NOMO-1 (cell line): ENCODE data around the gene SH3TC1.

ENCODE experiments used
- DNase-seq, 2 experiments: peaks; one replicate each; lab custom pipeline; 2025; ENCODE audit not compliant: unreplicated experiment in 2 of 2; lab: John Stamatoyannopoulos, UW

The SH3TC1 gene

DNA sequence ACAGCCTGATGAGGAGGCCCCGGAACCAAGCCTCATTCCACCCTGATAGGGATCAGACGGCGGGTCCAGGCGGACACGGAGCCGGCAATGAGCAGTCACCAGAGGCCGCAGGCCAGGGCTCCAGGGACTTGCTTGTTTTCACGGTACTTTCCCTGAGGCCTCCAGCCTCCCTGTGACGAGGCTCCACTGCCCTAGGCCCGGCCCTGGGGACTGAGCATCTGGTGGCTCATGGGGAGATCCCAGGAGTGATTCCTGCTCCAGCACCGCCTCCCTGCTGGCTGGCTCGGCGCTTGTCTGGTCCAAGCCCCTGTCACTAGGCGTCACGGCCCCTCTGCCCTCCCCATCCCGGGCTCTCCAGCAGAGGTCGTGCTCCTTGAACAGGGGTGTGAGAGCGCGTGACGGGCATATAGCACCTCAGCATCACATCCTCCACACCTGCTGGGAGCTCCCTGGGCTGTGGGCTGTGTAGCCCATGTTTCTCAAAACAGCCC, 84.6 kb downstream of the SH3TC1 start:
- DNase-seq: no peak

DNA sequence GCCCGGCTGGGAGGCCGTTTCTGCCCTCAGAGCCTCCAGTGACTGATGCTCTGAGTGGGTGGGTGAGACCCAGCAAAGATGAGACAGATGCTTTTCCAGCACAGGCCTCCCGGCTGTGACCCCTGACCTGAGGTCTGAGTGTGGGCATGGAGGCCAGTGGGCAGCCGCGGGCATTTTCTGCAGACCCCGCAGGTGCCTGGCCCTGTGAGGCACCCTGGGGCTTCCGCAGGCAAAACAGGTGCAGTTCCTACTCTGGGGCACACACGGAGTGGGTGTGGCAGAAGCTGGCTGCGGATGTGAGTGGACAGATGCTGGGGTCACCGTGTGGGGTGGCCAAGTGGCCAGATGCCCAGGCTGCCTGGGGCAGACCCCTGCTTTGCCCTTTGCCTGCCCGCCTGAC, 85.3 kb downstream of the SH3TC1 start:
- DNase-seq: no peak

DNA sequence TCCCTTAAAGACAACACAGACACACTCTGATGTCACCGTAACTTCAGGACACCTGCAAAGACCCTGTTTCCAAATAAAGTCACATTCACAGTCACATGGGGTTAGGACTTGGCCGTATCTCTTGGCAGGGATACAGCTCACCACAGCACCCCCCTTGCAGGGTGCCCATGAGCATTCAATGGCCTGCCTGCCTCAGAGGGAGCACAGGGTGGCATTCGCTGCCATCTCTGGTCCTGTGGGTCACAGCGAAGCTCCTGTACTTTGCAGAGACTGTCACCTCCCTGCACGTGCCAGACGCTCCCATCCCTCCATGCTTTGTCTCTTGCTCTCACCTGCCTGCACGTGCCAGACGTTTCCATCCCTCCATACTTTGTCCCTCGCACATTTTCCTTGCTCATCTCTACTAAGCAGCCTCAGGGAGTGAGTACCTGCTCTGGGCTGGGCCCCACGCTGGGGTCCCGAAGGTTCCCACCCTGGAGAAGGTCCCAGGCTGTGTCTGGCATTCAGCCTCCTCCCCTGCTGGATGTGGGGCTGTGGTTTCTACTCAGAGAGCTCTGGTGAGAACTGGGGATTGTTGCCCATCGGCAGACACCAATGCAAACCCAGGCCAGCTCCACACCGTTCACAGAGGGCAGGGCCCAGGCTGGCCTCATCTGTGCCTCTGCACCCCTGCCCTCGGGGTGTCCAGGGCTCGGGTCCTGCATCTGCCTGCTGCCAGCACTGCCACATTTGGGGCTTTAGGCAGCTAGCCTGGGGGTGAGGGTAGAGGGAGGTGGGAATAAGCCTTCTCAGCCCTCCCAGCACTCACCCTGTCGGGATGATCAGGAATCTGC, 86.3 kb downstream of the SH3TC1 start:
- DNase-seq: no peak

DNA sequence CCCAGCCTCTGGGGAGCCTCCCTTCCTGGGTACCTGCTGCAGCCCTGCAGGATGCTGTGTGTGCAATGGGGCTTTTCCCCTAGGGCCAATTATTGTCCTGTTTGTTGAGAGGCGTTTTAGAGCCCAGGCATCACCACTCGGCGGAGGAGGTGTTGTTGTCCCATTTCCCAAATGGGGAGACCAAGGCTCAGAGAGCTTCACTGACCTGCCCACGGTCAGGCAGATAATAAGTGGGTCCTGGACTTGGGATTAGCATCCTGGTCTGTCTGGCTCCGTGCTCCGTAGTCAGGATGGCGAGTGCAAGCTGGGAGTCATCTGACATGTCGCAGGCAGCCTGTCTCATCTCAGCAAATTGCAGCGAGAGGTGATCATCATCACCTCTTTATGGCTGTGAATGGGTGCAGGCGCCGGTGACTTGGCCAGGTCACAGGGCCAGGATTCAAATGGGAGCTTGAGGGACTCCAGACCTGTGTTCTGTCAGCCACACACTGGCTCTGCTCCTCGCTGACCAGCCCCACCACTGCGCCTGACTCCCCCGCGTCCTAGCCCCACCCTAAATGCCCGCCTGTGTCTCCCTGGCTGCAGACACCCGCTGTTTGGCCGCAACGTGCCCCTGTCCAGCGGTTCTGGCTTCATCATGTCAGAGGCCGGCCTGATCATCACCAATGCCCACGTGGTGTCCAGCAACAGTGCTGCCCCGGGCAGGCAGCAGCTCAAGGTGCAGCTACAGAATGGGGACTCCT, 87.1 kb downstream of the SH3TC1 start:
- no peak for DNase-seq

DNA sequence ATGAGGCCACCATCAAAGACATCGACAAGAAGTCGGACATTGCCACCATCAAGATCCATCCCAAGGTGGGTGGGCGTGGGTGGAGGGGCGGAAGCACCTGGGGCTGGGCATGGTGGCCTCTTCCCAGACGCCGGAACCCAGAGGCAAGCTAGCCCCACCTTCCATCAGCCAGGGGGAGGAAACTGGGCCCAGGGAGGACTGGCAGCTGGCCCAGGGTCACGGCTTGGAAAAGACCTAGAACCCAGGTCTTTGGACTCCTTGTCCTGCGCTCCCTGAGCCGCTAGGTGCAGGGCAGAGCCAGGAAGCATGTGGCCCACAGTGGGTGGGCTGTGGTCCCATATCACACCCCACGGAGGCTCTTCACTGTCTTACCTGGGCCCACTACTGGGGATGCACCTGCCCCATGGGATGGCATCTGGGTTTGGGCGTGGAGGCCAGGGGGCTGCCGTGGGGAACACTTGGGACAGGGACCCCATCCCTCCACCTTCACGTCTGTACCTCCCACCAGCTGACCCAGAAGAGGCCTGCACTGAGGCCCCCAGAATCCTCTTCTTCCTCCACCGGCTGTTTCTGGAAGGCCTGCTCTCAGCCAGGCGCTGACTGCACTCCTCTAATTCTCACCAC, 87.7 kb downstream of the SH3TC1 start:
- DNase-seq: no peak

DNA sequence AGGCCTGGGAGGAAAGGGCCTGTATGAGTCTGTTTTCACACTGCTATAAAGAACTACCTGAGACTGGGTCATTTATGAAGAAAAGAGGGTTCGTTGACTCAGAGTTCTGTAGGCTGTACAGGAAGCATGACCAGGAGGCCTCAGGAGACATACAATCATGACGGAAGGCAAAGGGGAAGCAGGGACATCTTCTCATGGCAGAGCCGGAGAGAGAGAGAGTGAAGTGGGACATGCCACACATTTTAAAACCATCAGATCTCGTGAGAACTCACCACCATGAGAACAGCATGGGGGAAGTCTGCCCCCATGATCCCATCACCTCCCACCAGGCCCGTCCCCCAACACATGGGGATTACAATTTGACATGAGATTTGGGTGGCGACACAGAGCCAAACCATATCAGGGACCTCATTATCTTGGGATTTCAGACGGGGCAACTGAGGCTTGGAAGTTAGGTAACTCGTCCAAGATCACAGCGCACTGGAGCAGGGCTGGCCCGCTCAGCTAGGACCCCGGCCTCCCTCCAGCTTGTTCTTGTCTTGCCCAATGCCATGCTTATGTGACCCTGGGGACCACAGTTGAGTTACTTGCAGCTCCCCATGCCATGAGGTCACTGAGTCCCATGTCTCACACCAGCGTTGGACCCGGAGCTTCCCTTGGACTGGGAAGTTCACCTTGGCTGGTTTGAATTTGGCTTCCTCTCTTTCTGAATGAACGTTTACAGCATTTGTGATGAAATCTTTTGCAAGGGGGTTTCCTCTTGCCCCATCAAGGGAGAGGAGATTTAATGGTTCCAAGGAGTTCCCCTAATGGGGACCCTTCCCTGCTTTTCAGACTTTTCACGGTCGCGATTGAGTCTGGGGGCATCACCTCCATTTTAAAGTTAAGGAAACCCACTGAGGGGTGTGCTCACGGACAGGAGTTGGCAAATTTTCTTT, 88.5 kb downstream of the SH3TC1 start:
- DNase-seq: no peak

DNA sequence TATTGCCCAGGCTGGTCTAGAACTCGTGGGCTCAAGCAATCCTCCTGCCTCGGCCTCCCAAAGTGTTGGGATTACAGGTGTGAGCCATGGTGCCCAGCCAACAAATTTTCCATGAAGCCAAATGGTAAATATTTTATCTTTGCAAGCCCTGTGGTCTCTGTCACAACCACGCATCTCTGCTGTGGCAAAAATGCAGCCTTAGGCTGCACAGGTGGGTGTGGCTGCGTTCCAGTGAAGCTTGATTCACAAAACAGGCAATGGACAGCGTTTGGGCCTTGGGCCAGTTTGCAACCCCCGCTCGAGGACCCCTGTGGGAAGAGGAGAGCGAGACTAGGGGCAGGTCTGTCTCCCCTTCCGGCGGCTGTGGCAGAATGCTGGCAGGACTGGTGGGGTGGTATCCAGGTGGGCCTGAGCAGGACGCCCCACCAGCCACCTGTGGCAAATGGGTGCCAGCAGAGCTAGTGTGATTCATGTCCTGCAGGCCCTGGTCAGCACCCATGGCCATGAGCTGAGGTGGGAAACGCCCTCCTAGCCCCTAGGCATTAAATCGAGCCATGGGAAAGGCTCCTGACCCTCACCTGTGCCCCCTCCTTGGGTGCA, 90.2 kb downstream of the SH3TC1 start:
- DNase-seq: no peak

DNA sequence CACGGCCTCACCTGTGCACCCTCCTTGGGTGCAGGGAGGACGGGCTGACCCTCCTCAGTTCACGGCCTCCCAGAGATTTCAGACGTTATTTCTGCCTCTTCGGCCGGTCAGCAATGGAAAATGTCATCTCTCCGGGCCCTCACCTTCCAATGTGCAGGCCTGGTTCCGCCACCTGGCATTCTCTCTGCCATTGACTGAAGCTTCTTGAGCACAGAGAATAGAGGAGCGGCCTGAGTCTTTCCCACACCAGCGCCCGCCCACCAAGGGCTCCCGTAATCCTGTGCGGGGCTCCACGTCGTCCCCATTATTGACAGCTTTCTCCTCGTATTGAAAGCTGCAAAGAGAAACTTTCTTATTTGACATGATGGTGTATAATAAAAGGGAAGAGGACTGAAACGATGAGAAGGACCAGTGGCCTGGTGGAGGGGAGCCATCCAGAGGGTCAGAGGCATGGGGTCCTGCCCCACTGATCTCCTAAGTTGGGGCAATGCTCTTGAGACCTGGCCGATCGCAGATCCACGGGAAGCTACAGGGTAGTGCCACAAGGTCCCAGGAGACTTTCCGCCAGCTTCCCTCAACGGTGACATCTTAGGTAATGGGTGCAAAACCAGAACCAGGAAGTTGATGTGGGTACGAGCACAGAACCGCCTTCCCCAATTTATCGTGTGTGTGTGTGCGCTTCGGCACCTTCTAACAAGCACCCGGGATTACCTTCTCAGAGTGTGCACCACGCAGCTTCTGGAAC, 91.0 kb downstream of the SH3TC1 start:
- DNase-seq: no peak

DNA sequence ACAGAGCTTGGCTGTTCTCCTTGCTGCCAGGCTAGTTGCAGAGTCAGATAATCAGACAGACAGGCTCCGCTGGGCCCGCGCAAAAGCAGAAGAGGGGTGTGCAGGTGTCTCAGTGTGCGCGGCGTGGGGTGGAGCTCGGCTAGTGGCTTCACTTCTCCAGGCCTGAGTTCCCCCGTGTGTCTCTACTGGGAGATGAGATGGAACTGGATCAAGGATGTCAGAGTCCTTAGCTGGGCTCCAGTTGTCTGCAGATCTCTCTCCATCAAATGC, 91.5 kb downstream of the SH3TC1 start:
- DNase-seq: no peak
